22Rv1 (cell line): Measurements from ENCODE around the gene CTBP1.

Source experiments
- H3K27ac ChIP-seq: fragments of 450-650 bp; 2 replicates; pipeline ENCODE4 v1.5.1; 2017
- ZFX ChIP-seq: fragments of 450-650 bp; IDR thresholded peaks from 2 replicates; pipeline ENCODE4 v1.6.1; 2017; ENCODE audit warnings: antibody characterized with exemption, borderline replicate concordance
- TF ChIP-seq, protein P1 (sequence below): fragments of 450-650 bp; IDR thresholded peaks from 2 replicates; pipeline ENCODE4 v1.5.1; 2017; ENCODE audit warnings: mild to moderate bottlenecking

Gene CTBP1

DNA sequence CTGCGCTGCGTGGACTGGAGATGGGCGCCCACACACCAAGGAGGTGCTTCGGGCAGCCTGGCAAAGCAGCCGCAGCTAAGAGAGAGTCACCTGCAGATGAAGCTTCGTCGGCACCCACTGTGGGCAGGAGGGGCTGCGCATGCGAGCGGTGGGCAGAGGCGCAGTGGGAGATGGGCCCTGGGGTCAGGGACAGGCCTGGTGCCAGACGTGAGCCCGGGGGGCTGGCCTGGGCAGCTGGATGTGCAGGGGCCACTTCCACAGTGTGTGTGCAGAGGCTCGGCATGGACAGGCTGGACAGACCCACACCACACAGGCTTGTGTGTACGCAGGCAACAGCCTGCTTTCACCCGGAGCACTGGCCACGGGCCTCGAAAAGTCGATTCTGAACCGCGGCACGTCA, 18.6 kb downstream of the CTBP1 start:
- no peak overlapping the region for H3K27ac ChIP-seq
- TF ChIP-seq, protein P1, sequence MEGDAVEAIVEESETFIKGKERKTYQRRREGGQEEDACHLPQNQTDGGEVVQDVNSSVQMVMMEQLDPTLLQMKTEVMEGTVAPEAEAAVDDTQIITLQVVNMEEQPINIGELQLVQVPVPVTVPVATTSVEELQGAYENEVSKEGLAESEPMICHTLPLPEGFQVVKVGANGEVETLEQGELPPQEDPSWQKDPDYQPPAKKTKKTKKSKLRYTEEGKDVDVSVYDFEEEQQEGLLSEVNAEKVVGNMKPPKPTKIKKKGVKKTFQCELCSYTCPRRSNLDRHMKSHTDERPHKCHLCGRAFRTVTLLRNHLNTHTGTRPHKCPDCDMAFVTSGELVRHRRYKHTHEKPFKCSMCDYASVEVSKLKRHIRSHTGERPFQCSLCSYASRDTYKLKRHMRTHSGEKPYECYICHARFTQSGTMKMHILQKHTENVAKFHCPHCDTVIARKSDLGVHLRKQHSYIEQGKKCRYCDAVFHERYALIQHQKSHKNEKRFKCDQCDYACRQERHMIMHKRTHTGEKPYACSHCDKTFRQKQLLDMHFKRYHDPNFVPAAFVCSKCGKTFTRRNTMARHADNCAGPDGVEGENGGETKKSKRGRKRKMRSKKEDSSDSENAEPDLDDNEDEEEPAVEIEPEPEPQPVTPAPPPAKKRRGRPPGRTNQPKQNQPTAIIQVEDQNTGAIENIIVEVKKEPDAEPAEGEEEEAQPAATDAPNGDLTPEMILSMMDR: no peak
- TF ChIP-seq ZFX: no peak

DNA sequence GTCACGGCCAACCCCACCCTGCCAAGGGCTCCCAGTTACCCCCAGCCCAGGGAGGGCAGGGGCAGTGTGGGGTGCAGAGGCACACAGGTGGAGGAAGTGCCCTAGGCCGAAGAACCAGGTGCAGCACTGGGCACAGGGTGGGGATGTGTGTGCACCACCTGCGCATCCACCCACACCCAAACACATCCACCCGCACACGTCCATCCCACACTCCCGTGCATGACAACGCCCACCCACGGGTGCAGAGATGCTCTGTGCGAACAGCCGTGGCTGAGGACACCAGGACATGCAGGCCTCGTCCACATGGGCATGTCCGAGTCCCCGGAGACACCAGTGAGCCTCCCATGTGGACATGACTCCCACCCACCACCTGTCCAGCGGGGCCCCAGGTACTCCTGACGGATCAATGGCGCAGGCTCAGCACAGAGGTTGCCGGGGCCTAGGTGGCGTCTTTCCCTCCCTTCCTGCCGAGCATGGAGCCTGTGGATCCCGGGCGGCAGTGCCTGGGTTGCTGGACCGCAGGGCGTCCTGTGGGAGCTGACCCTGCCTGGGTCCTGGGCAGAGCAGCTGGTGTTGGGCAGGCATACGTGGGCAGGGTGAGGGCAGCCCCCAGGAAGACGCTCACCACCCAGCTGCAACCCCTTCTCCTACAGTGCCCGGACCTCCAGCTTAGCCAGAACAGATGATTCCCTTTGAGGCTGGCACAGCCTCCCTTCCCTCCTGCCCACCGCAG, 19.6 kb downstream of the CTBP1 start:
- H3K27ac ChIP-seq: no peak overlapping the region
- TF ChIP-seq ZFX: no peak
- TF ChIP-seq, protein P1: no peak

GRCh38 chr4:1227816-1228215, 21.1 kb downstream of the CTBP1 start:
- no peak overlapping the region for H3K27ac ChIP-seq
- TF ChIP-seq, protein P1: no peak
- no peak for TF ChIP-seq ZFX

GRCh38 chr4:1226598-1226997, 22.3 kb downstream of the CTBP1 start:
- TF ChIP-seq, protein P1: no peak
- no peak for TF ChIP-seq ZFX
- no peak overlapping the region for H3K27ac ChIP-seq

- TF ChIP-seq, protein P1: no peak
- TF ChIP-seq ZFX: no peak
- no peak overlapping the region for H3K27ac ChIP-seq
Measured at GRCh38 chr4:1226144-1226481, 22.8 kb downstream of the CTBP1 start.

- H3K27ac ChIP-seq: no peak overlapping the region
Measured at GRCh38 chr4:1225272-1226143, 23.4 kb downstream of the CTBP1 start.

More at GRCh38 chr4:1225272-1226143, 23.4 kb downstream of the CTBP1 start:
- TF ChIP-seq, protein P1: no peak
- TF ChIP-seq ZFX: no peak
